Urinary bladder (tissue), 4 donors: Measurements from ENCODE around the gene CD300LB. TPM values are rescaled to one million over a fixed set of nuclear protein-coding genes. Genes with fewer than 3 reads are reported as not detected.
"Not testable (repeated sequence)": the region's sequence is repeated elsewhere in the genome, so short reads cannot be mapped to it uniquely, and the experiment has no call there.

Experiments used
- DNase-seq: peaks from one replicate; pipeline ENCODE4 v3.0.0-alpha.2; 2015; ENCODE audit errors: extremely low spot score
- H3K27ac ChIP-seq: one replicate; pipeline ENCODE4 v1.5.1; 2013; ENCODE audit warnings: low read depth, mild to moderate bottlenecking, moderate library complexity
- H3K36me3 ChIP-seq: one replicate; pipeline ENCODE4 v1.6.1; 2013; ENCODE audit warnings: mild to moderate bottlenecking, moderate library complexity; ENCODE audit not compliant: insufficient read depth
- H3K4me1 ChIP-seq: one replicate; pipeline ENCODE4 v1.6.1; 2013; ENCODE audit warnings: mild to moderate bottlenecking, moderate library complexity; ENCODE audit not compliant: insufficient read depth
- H3K4me3 ChIP-seq: one replicate; pipeline ENCODE4 v1.5.1; 2013; ENCODE audit warnings: low read depth, low read length
- WGBS: extraction: QIAGEN DNeasy Blood & Tissue Kit; methylation state at CpG from one replicate; pipeline ENCODE4 v1.1.7; 2013; 5-methylcytosine and 5-hydroxymethylcytosine counted together
- polyA plus RNA-seq: library from polyadenylated mRNA; stranded (reverse); fragments of 200-250 nt; gene quantifications from one replicate; pipeline ENCODE4 v1.2.3, GENCODE V29; 2013
- total RNA-seq: library from RNA; depleted of rRNA; stranded (reverse); fragments of >200 nt; gene quantifications from one replicate; pipeline ENCODE4 v1.2.3, GENCODE V29; 2014
- donor health status: healthy with polysubstance abuse.
- donor health status: healthy.

The CD300LB gene
- total and polyA plus RNA-seq, 2 donors: 0.46 TPM; not detected in 1

DNA sequence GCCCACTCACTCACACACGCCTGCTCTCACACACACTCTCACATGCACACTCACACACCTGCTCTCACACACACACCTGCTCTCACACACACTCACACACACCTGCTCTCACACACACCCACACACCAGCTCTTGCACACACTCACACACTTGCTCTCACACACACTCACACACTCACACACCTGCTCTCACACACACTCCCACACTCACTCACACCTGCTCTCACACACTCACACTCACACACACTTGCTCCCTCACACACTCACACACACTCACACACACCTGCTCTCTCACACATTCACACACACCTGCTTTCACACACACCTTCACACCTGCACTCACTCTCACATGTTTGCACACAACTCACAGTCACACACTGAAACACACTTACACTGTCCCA is 32.1 kb upstream of the CD300LB start:
- no peaks in the 10 kb centered on the region for H3K4me1 ChIP-seq
- no peak overlapping the region for H3K27ac ChIP-seq
- 95% methylated on average over 1 of the region's 1 CpG for WGBS
- H3K4me3 ChIP-seq: no peak overlapping the region
- no peaks in the 10 kb centered on the region for H3K36me3 ChIP-seq
- no peak for DNase-seq

DNA sequence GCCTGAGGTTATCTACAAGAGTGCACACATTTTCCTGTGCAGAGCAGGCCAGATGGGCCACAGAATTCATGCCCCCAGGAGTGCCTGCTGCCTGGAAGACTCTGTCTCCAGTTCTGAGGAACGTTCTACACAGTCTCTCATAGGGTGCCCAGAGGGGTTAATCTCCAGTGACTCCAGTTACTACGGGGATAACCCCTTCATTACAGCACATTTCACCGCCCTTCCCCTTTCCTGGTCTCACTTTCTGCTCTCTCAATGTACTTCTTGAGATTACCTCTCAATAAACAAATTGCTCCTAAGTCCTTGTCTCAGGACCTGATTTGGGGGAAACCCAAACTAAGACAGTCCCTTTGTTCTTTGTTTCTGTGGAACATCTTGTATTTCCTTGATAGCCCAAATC is 30.3 kb upstream of the CD300LB start:
- H3K27ac ChIP-seq: no peak overlapping the region
- 47% methylated on average over 3 of the region's 3 CpGs for WGBS

DNA sequence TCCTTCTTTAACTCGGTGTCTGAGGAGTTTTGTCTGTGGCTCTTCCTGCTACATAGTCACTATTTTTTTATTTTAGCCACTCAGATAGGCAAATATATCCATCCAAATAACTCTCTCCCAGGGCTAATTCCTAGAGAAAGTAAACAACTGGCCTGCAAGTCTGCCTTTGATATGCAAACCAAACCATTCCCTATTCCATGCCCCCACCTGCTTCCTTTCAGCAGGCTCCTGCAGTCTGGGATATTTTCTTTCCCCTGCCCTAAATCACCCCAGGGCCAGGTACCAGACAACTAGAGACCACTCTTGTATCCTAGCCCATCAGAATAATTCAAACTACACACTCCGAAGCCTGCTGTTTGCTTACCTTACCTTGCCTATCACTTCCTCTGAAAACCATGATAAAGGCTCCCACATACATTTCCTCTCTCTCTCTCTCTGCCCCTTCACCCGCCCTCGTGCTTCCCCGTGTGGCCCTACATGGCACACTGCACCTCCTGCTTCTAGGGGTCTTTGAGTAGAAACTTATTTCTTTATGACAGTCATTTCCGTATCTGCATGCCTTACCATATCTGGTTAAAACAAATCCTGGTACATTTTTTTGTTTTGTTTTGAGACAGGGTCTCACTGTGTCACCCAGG is 27.7 kb upstream of the CD300LB start:
- Histone ChIP-seq H3K27ac (no peak overlapping the region), H3K4me1 (no peaks in the 10 kb centered on the region), H3K4me3 (no peak overlapping the region), H3K36me3 (no peaks in the 10 kb centered on the region)
- WGBS: 59% methylated on average over 6 of the region's 6 CpGs
- DNase-seq: no peak

More for the DNA sequence above, 30.3 kb upstream of the CD300LB start:
- Histone ChIP-seq H3K4me3 (no peak overlapping the region), H3K4me1 (no peaks in the 10 kb centered on the region), H3K36me3 (no peaks in the 10 kb centered on the region)
- DNase-seq: no peak

DNA sequence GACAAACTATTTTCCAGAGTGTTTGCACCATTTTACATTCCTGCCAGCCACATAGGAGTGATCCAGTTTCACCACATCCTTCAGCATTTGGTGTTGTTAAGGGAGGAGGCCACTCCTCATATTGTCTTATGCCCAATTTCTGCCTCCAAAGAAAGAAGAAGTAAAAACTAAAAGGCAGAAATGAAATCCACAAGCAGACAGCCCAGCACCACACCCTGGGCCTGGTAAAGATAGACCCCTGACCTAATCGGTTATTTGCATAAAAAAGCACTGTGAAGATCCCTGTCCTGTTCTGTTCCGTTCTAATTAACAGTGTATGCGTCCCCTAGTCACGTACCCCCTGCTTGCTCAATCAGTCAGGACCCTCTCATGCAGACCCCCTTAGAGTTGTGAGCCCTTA is 27.1 kb upstream of the CD300LB start:
- H3K27ac ChIP-seq, H3K36me3 ChIP-seq, DNase-seq, H3K4me1 ChIP-seq, H3K4me3 ChIP-seq: not testable (repeated sequence)
- WGBS: 61% methylated on average over 4 of the region's 4 CpGs

DNA sequence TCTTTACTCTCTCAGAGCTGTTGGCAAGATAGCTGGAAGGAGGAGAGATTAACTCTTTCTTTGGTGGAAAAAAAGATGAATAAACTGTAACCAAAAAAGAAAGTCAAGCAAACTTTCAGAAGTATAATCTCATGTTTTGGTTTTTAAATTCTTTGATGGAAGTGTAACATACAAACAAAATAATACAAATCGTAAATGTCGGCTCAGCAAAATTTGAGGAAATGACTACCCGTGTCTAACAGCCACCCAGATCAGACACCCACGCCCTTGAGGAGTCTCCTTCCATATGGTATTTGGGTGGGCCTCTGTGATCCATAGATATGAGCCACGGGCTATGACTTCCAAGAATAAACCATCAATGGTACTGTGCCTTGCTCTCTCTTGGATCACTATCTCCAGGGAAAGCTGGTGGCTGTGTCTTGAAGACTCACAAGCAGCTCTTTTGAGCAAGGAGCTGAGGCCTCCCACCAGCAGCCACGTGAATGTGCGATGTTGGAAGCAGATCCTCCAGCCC is 24.2 kb upstream of the CD300LB start:
- Histone ChIP-seq H3K27ac (no peak overlapping the region), H3K4me1 (no peaks in the 10 kb centered on the region), H3K36me3 (no peaks in the 10 kb centered on the region), H3K4me3 (no peak overlapping the region)
- DNase-seq: no peak
- WGBS: 55% methylated on average over 7 of the region's 7 CpGs

DNA sequence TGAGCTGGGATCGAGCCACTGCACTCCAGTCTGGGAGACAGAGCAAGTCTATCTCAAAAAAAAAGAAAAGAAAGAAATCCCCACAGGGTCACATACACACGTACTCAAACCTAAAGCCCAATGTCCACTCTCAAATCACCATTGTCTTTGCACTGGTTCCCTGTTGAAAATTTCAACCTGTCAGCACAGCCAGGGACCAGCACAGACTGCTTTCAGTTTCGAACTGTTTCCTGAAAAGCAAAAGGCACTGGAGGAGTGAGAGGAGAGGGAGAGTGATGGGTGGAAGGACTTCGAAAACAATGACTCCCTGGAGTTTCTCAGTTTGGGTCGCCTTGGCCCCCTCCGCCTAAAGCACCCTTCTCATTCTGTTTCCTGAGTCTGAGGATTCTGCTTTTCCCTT is 23.6 kb upstream of the CD300LB start:
- H3K4me1 ChIP-seq: no peaks in the 10 kb centered on the region
- WGBS: 66% methylated on average over 6 of the region's 6 CpGs
- no peaks in the 10 kb centered on the region for H3K36me3 ChIP-seq
- H3K4me3 ChIP-seq: no peak overlapping the region
- DNase-seq: no peak
- no peak overlapping the region for H3K27ac ChIP-seq

DNA sequence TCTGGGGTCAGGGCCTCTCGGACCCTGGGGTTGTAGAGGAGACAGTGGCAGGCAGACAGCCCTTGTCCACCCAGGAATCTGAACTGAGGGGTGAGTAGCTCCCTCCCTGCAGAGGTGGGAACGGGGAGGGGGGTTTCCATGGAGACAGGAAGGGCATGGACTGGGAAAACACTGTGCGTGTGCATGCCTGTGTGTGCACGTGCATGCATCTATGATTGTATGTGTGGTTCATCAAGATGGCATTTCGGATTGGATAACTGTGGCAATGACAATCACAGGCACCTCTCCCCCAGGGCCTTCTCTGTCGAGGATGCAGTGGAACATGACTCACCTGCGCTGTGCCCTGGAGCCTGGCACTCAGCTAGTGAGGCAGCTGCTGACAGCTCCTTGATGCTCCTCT is 20.8 kb upstream of the CD300LB start:
- Histone ChIP-seq H3K27ac (no peak overlapping the region), H3K4me1 (no peaks in the 10 kb centered on the region), H3K36me3 (no peaks in the 10 kb centered on the region), H3K4me3 (no peak overlapping the region)
- WGBS: 46% methylated on average over 7 of the region's 7 CpGs
- no peak for DNase-seq

DNA sequence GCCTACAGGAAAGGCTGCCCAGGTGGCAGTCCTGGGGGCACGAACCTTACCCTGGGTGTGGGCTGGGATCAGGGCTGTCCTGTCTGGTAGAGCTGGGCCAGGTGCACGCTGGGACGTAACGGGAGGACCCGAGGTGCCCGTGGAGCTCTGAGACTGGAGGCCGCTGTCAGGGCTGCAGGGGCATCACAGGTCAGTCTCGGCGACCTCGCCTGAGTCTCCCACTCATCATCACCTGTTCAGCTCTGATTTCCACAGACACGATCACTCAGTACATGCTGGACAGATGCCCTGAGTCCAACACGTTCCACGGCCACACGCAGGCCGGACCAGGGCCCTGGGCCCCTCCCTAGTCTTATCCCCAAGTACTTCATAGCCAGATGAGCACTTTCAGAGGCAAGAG is 19.3 kb upstream of the CD300LB start:
- Histone ChIP-seq H3K27ac (no peak overlapping the region), H3K4me3 (no peak overlapping the region), H3K4me1 (no peaks in the 10 kb centered on the region), H3K36me3 (no peaks in the 10 kb centered on the region)
- DNase-seq: no peak
- WGBS: 86% methylated on average over 15 of the region's 15 CpGs

DNA sequence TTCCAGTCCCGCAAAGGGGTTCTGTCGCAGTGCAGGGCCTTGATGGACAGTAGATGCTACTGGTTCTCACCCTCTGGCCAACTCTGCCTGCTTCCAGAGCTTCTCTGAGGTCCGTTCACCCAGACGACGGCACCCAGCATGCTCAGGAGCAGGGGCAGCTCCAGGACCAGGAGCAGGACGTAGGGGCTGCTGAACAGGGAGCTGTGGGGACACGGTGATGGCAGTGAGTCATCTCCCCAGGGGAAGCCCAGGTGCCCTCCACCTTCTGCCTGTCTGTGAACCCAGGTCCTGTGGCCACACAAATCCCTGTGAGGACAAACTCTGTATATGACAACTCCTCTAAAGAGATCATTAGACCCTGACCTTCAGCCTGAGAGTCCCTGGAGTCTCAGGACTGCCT is 18.1 kb upstream of the CD300LB start:
- DNase-seq: no peak
- Histone ChIP-seq H3K27ac (no peak overlapping the region), H3K4me3 (no peak overlapping the region), H3K36me3 (no peaks in the 10 kb centered on the region), H3K4me1 (no peaks in the 10 kb centered on the region)
- WGBS: 68% methylated on average over 7 of the region's 7 CpGs

DNA sequence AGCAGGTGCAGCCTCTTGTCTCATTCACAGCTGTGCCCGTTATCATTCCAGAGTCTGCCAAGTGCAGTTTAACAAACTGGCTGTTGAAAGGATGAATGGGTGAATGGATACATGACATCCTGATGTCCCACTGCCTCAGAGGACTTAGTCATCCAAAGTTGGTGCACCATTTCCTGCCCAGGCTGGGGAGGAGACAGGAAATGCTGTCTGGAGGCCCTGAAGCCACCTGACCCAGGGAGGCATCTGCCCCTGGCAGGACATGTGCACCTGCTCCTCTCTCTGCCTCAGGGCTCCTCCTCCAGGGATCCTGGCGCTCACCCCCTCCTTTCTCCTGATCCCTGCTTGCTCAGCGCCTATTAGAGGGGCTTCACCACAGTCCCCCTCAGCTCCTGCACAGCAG is 16.5 kb upstream of the CD300LB start:
- Histone ChIP-seq H3K4me3 (no peak overlapping the region), H3K36me3 (no peaks in the 10 kb centered on the region), H3K27ac (no peak overlapping the region), H3K4me1 (no peaks in the 10 kb centered on the region)
- WGBS: 72% methylated on average over 3 of the region's 3 CpGs
- no peak for DNase-seq

DNA sequence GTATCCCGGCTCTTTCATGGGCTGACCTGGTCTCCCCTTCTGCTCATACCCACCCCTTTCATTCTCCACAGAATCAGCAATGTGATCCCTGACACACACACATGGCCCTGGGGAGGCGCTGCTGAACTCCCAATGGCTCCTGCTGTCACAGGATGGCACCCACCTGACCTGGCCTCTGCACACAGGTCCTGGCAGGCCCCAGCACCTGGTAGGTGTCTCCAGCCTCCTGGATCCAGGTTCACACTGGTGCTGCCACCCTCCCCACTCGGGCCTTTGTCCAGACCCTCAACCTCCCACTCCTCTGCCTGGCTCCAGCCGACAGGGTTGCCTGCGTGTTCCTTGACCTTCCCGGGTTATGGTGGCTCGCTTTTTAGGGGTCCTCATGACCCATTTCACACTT is 16.0 kb upstream of the CD300LB start:
- H3K4me3 ChIP-seq: no peak overlapping the region
- no peaks in the 10 kb centered on the region for H3K36me3 ChIP-seq
- DNase-seq: no peak
- no peaks in the 10 kb centered on the region for H3K4me1 ChIP-seq
- 89% methylated on average over 7 of the region's 7 CpGs for WGBS
- H3K27ac ChIP-seq: no peak overlapping the region

DNA sequence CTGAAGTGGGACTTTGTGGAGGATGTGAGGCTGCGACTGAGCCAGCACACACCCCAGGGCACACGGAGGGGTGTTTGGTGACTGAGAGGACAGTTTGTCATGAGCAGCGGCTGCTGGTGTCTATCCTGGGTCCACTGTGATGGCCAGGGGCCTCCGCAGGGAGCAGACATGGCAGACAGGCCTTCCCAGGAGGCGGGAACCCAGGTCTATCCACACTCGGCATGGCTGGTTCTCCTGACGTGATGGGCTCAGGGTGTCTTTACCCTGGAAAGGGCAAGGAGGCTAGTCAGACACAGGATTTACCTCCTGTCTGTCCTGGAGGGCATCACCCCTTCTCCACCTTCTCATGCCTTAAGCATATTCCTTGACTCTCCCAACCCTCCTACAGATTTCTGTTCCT is 15.3 kb upstream of the CD300LB start:
- H3K4me3 ChIP-seq: no peak overlapping the region
- no peak for DNase-seq
- no peaks in the 10 kb centered on the region for H3K36me3 ChIP-seq
- no peak overlapping the region for H3K27ac ChIP-seq
- 83% methylated on average over 7 of the region's 7 CpGs for WGBS
- no peaks in the 10 kb centered on the region for H3K4me1 ChIP-seq

DNA sequence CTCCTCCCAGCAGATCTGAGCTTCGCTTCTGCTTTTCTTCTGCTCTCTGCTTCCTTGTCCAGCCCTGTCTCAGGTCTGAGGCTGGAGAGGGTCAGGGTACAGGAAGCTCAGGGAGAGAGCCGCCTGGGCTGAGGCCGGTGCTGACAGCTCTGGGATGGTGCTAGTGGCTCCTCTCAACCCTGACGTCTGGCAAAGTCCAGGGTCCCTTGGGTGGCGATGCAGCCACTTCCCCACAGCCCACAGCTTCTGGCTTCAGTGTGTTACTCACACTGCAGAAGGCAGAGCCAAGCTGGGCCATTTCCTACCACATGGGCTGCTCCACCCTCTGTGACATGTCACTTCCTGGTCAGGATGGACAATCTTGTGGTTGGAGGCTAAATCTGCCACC is 14.6 kb upstream of the CD300LB start, which contains the start of gene CD300C:
Gene CD300C (minus strand): TSS at position 273 of the 388 bp plus-strand sequence. CDS start 333 bp downstream, outside the sequence.
- no peak within 1 kb of the TSS for H3K27ac ChIP-seq
- DNase-seq: no peak
- no peaks in the 10 kb centered on the region for H3K4me1 ChIP-seq
- H3K36me3 ChIP-seq: no peaks in the 10 kb centered on the region
- no peak within 1 kb of the TSS for H3K4me3 ChIP-seq
- 67% methylated on average over 5 of the region's 5 CpGs for WGBS

DNA sequence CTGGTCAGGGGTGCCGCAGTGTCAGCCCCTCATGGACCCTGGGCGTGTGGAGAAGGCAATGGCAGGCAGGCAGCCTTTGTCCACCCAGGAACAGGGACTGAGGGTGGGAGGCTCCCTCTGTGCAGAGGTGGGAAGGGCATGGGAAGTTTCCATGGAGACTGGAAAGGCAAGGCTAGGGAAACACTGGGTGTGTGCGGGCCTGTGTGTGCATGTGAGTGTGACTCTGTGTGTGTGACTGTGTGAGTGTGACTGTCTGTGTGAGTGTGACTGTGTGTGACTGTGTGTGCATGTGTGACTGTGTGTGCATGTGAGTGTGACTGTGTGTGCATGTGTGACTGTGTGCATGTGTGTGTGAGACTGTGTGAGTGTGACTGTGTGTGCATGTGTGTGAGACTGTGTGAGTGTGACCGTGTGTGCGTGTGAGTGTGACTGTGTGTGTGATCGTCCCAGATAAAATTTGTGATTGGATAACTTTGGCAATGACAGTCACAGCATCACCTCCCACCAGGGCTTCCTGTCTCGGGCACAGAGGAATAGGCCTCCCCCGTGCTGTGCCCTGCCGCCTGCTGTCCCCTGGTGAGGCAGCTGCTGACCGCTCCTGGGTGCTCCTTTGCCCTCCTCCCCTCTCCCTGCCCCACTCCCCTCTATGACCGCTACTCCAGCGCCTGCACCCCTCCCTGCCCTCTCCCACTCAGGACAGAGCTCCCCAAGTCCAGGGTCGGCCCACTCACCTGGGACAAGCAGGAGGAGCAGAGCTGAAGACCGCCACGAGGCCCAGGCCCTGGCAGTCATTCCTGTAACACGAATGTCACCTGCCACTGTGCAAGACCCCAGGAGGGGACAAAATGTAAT is 13.9 kb upstream of the CD300LB start:
- no peak for DNase-seq
- H3K27ac ChIP-seq: no peak overlapping the region
- no peak overlapping the region for H3K4me3 ChIP-seq
- no peaks in the 10 kb centered on the region for H3K4me1 ChIP-seq
- H3K36me3 ChIP-seq: no peaks in the 10 kb centered on the region
- WGBS: 70% methylated on average over 16 of the region's 16 CpGs
